Measurements from ENCODE around the gene SGCE. TPM values are rescaled to one million over a fixed set of nuclear protein-coding genes. Genes with fewer than 3 reads are reported as not detected.

The SGCE gene
- total and polyA plus RNA-seq, 10 of the 15 experiments (the other 5 are each of a cell fraction or from before 2014, with no cell fraction given): 30.5 to 80.1 (median 49.2) TPM

- no peak for TF ChIP-seq NRF1 (conservative IDR thresholded peaks at IDR 0.05; ENCODE audit: low read depth, low read length)
Observed at GRCh38 chr7:94683066-94683465, 27.1 kb upstream of the SGCE start (continued).

GRCh38 chr7:94679358-94679757, 23.4 kb upstream of the SGCE start:
- Histone ChIP-seq H3K36me3 (ENCODE audit: control insufficient read depth in 2 of 2, insufficient read depth in 2 of 2, low read length in 1 of 2) (no peaks in the 10 kb centered on the region), H3K9ac (ENCODE audit: control insufficient read depth, insufficient read depth, low read length) (no peak overlapping the region), H3K4me2 (ENCODE audit: control insufficient read depth, insufficient read depth) (no peak overlapping the region), H2AFZ (ENCODE audit: control insufficient read depth, low read depth, low read length) (no peak overlapping the region), H3K4me1 (ENCODE audit: control insufficient read depth, insufficient read depth, low read length) (no peaks in the 10 kb centered on the region), H3K79me2 (ENCODE audit: control insufficient read depth, insufficient read depth, low read length) (no peaks in the 10 kb centered on the region), H4K20me1 (ENCODE audit: control insufficient read depth, insufficient read depth) (no peaks in the 10 kb centered on the region), H3K27me3 (replicated peaks in 1 of 2; ENCODE audit: control insufficient read depth in 2 of 2, insufficient read depth in 2 of 2, low read length in 1 of 2) (no peaks in the 10 kb centered on the region), H3K27ac (ENCODE audit: control insufficient read depth, insufficient read depth) (no peak overlapping the region), H3K4me3 (no peak overlapping the region), H3K9me3 (replicated peaks; ENCODE audit: control insufficient read depth, insufficient read depth, low read length) (no peaks in the 10 kb centered on the region)
- CTCF ChIA-PET: interaction anchor here (1.1 kb wide), 1 partner anchor 797 kb away, joined by 3 read pairs; no protein-coding TSS in a partner anchor
- 31% methylated on average over 1 of the region's 1 CpG for WGBS (ENCODE audit: insufficient coverage, insufficient replicate concordance, low lambda C conversion rate, missing lambda C conversion rate)
- intact Hi-C loops (cut with micrococcal nuclease; ENCODE audit: unreplicated experiment): no loop called here
- SMC1A ChIA-PET (ENCODE audit: uncharacterized antibody, unreplicated experiment): no interaction called here
- POLR2A ChIA-PET: no interaction called here
- RAD21 ChIA-PET (ENCODE audit: unreplicated experiment): no interaction called here
- FAIRE-seq (no peak), DNase-seq (ENCODE audit: low read depth, low spot score) (no peak), ATAC-seq (no peak)
- no TSS peak for BruUV-seq (replicated peaks)
- in situ Hi-C loops (cut with MboI): no loop called here
- TF ChIP-seq POU2F2 (IDR thresholded peaks at IDR 0.05; ENCODE audit: borderline replicate concordance, low read depth, low read length) (no peak), PRDM15 (CRISPR knock-in tag; IDR thresholded peaks at IDR 0.05) (no peak), CBX5 (IDR thresholded peaks at IDR 0.05; ENCODE audit: low read depth) (no peak), JUND (IDR thresholded peaks at IDR 0.05; ENCODE audit: low read depth, low read length) (no peak), HDGF (IDR thresholded peaks at IDR 0.05) (no peak), NR2C1 (IDR thresholded peaks at IDR 0.05) (no peak), CBX3 (IDR thresholded peaks at IDR 0.05; ENCODE audit: borderline replicate concordance, low read depth) (no peak), SMAD5 (IDR thresholded peaks at IDR 0.05; ENCODE audit: low read depth) (no peak)
- TF ChIP-seq, protein P1, sequence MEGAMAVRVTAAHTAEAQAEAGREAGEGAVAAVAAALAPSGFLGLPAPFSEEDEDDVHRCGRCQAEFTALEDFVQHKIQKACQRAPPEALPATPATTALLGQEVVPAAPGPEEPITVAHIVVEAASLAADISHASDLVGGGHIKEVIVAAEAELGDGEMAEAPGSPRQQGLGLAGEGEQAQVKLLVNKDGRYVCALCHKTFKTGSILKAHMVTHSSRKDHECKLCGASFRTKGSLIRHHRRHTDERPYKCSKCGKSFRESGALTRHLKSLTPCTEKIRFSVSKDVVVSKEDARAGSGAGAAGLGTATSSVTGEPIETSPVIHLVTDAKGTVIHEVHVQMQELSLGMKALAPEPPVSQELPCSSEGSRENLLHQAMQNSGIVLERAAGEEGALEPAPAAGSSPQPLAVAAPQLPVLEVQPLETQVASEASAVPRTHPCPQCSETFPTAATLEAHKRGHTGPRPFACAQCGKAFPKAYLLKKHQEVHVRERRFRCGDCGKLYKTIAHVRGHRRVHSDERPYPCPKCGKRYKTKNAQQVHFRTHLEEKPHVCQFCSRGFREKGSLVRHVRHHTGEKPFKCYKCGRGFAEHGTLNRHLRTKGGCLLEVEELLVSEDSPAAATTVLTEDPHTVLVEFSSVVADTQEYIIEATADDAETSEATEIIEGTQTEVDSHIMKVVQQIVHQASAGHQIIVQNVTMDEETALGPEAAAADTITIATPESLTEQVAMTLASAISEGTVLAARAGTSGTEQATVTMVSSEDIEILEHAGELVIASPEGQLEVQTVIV (IDR thresholded peaks at IDR 0.05; ENCODE audit: borderline replicate concordance, partially characterized antibody): no peak
- TF ChIP-seq, protein P2, sequence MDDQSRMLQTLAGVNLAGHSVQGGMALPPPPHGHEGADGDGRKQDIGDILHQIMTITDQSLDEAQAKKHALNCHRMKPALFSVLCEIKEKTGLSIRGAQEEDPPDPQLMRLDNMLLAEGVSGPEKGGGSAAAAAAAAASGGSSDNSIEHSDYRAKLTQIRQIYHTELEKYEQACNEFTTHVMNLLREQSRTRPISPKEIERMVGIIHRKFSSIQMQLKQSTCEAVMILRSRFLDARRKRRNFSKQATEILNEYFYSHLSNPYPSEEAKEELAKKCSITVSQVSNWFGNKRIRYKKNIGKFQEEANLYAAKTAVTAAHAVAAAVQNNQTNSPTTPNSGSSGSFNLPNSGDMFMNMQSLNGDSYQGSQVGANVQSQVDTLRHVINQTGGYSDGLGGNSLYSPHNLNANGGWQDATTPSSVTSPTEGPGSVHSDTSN (IDR thresholded peaks at IDR 0.05; ENCODE audit: insufficient replicate concordance, low read depth, low read length): no peak

Data from GM12878 (cell line).